ENCODE results near the gene CDYL.
"Not testable (repeated sequence)": the region's sequence is repeated elsewhere in the genome, so short reads cannot be mapped to it uniquely, and the experiment has no call there.

The CDYL gene

DNA sequence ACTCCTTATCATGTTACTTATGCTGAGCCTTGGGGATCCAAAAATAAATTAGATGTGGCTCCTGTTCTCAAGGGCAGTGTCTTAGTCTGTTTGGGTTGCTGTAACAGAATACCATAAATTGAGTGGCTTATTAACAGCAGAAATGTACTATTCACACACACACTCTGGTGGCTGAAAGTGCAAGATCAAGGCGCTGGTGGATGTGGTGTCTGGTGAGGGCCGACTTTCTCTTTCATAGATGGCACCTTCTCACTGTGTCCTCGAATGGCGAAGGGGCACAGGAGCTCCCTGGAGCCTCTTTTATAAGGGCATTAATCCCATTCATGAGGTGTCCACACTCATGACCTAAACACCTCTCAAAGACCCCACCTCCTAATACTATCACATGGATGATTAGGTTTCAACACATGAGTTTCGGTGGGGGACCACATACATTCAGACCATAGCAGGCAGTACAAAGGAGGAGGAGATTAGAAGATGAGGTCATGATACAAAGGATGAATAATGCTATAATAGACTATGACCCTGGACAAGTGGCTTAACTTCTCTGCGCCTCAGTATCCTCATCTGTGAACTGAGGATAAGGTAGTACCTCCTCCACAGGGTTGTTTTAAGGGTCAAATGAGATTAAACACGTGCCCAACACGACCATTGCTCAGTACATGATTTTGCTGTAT lies 193.5 kb downstream of the CDYL start:
- no peak for DNase-seq

DNA sequence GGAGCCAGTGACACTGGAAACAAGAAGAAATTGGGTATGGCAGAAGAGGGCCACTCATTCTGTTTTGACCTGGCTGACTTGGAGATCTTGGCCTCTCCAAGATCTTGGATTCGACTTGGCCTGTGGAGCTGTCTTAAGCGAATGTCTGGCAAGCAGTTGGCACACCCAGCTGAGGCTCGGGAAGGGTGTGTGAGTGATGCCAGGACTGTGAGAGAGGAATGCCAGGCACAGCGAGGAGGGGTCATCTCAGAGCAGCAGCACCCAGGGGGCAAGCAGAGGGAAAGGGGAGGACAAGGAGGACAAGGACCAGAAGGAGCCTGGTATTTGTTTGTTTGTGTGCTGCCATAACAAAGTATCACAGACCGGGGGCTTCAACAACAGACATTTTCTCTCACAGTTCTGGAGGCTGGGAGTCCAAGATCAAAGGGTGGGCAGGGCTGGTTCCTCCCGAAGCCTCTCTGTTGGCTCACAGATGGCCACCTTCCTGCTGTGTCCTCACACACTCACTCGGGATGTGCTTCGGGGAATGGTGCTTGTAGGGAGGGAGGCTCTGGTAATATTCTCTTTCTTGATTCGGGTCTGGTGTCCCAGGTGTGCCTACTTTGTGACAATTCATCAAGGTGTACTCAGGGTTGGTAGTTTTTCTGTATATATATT lies 194.7 kb downstream of the CDYL start:
- DNase-seq, result no peak

DNA sequence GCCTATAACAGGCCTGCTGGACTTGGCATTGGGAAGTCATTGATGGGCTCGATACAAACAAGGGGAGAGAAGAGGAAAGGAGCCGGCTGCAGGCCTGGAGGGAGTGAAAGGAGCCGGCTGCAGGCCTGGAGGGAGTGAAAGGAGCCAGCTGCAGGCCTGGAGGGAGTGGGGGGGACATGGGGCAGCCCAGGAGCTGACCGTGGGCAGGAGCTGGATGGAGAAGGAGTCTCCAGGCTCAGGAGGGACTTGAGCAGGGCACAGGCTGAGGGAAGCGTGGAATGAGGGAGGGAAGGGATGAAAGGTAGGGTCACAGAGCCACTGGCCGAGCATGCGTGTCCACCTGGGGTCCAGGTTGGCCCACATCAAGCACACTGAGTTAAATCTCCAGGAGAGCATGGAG lies 195.6 kb downstream of the CDYL start:
- no peak for DNase-seq

DNA sequence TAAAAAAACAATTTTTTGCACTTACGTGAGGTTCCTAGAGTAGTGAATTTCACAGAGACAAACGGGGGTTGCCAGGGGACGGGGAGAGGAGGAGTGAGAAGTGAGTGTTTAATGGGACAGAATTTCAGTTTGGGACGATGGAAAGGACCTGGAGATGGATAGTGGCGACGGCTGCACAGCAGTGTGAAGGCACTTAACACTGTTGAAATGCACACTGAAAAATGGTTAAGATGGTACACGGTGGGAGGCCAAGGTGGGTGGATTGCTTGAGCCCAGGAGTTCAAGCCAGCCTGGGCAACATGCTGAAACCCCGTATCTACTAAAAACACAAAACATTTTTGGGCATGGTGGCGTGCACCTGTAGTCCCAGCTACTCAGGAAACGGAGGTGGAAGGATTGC lies 196.2 kb downstream of the CDYL start:
- DNase-seq, result no peak

DNA sequence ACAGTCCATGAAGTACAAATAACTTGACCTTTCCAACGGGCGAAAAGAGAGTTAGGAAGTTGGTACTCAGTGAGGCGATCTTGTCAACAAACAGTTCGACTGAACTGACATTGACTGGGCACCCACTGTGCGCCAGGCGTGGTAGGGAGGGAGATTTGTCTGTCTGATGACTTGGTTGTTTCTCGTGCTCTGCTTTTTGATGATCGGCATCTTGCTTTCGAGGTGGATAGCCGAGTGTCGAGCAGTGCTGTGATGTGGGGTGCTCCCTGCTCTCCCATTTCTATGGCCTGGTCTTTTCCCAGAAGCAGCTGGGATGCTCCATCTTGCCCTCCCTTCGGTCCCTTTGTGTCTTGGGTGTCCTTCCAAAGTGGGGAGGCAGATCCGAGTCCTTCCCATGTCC lies 197.2 kb downstream of the CDYL start:
- no peak for DNase-seq

DNA sequence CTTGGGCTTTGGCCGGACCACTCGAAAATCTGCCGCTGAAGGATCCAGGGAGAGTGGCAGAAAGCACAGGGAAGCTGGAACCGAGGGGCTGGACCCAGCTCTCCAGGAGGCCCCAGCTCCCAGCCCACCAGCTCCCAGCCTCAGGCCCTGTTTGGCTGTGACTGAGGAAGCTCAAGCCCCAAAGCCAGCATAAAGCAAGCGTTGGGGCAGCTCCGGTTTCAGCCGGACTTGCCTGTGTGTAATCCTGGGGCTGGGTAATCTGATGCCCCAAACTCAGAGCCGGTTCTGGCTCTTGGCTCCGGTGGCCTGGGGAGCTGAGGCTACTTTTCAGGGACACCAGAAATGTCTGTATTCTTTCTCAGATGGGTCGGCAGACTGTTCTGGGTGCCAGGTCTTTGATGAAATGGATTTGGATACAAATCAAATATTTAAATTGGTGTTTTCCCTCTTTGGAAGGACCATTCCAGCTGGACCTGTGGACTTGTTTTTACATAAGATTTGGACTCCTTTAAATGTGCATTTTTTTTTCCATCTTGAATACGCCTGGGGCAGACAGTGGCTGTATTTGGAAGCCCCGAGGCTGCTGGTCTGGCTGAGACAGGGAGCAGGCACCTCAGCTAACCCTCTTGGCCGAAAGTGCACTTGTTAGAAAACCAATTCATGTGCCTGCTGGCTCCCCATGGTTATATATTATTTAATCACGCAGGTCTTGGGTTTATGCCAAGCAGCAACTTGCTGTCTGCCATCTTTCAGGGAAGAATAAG lies 198.0 kb downstream of the CDYL start:
- no peak for DNase-seq

DNA sequence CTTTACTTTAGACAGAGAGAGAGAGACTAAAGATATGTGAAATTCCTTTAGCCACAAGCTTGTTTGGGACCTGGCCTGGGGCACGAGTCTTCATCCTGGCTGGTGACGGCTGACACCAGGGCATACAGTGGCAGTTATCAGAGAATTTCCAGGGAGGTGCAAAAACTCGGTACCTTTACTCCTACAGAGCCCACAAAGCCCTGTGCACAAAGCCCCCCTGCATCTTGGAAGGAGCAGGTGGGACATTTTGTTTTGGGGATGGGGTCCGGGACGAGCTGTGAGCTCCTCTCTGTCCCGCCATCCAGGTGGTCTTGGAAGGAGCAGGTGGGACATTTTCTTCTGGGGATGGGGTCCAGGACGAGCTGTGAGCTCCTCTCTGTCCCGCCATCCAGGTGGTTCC lies 198.8 kb downstream of the CDYL start:
- DNase-seq, result no peak

DNA sequence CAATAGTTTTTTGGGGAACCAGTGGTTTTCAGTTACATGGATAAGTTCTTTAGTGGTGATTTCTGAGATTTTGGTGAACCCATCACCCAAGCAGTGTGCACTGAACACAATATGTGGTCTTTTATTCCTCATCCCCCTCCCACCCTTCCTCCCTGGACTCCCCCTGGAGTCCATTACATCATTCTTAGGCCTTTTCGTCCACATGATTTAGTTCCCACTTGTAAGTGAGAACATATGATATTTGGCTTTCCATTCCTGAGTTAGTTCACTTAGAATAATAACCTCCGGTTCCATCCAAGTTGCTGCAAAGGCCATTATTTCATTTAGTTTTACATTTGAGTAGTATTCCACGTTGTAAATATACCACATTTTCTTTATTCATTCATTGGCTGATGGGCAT lies 199.3 kb downstream of the CDYL start:
- no peak for DNase-seq

DNA sequence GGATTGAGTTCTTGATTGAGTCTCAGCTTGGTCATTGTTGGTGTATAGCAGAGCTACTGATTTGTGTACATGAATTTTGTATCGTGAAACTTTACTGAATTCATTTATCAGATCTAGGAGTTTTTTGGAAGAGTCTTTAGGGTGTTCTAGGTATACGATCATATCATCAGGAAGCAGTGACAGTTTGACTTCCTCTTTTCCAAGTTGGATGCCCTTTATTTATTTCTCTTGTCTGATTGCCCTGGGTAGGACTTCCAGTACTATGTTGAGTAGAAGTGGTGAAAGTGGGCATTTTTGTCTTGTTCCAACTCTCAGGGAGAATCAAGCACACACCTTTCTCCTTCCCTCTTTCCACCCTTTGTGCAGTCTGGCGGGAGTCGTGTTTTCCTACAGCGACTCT lies 201.3 kb downstream of the CDYL start:
- no peak for DNase-seq

DNA sequence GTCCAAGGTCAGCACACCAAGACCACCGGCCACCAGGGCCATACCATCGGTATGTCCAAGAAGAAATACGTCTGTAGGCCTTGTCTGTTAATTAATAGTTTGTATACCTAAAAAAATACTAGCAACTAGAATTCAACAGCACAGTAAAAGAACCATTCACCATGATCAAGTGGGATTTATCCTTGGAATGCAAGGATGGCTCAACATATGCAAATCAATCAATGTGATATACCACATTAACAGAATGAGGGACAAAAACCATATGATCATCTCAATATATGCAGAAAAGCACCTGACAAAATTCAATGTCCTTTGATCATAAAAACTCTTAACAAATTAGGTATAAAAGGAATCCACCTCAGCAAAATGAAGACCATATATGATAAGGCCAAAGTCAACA lies 203.2 kb downstream of the CDYL start:
- no peak for DNase-seq

DNA sequence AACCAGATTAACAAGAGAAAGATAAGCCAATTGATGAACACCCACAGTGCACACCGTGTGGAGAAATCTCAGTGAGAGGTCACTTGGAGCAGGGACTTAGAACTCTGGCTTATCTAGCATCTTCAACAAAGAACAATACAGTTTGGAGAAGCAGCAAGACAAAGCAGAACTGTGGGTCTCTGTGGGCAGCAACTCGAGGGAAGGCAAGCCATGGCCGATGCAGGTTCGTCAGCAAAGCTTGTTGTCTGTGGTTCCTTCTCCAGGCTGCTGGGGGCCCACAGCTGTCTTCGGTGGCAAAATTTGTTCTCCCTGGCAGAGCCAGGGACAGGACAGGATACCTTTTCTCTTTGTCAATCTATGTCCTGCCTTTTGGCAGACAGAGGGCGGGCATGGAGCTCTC lies 205.6 kb downstream of the CDYL start:
- DNase-seq, result no peak

DNA sequence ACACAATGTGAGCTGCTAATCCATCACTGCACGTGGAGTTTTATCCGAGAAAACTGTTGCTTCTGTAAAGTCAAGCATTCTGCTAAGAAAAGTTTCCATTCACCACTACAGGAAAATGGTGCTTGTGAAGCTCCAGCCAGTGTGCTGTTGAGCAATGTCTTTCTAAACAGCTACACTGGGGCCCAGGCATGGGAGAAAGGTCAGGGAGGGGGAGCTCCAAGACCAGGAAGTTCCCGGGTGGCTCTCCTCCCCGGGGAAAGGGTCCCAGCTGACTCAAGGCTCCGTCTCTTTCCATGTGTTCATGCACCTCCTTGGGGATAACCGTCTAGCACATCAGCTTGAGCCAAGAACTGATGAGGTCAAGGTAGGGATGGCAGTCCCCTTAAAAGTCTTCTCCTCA lies 207.1 kb downstream of the CDYL start:
- no peak for DNase-seq

DNA sequence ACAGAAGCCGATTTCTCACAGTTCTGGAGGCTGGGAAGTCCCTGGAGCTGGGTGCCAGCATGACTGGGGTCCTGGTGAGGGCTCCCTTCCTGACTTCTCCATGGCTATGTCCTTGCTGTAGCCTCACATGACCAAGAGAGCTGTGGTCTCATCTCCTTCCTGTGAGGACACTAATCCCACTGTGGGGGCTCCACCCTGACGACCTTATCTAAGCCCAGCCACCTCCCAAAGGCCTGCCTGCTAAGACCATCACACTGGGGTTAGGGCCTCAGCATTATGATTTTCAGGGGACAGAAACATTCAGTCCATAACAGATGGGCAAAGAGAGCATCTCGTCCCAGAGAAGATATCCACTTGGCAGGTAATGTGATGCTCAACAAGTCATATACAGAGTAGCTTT lies 210.8 kb downstream of the CDYL start:
- DNase-seq, result no peak

DNA sequence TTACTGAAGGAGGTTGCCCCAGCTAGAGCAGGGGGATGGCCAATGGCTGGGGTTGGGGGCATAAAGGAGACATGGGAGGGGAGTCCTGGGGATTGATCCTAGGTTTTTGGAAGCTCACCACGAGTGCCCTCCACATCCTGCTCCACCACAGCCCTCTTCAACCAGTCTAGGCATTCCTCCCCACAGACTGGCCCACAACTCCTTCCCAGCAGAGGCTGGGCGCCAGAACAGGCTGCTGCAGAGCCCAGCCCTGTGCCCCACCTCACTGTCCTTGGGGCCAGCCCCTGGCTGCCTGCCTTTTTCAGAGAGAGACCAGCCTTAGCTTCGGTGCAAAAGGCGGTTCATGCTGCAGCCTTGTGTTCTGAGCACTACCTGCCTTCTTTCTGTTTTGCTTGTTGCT lies 211.2 kb downstream of the CDYL start:
- DNase-seq, result no peak

DNA sequence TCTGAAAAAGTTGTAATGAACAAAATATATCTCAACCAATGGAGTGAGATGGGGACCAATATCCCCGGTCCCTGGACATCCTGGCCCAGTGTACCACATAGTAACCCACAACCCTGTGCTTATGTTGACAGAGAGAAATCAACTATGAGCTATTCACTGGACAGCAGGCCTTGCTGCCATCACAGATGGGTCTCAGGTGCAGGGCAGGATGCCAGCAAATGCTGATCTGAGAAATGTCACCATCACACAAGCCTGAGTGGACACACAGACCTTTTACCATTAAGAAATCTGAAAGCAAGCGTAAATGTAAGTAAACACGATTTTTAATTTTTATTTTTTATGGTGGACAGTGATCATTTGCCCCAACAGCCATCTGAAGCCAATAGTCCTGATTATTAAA lies 218.5 kb downstream of the CDYL start:
- DNase-seq, result no peak

DNA sequence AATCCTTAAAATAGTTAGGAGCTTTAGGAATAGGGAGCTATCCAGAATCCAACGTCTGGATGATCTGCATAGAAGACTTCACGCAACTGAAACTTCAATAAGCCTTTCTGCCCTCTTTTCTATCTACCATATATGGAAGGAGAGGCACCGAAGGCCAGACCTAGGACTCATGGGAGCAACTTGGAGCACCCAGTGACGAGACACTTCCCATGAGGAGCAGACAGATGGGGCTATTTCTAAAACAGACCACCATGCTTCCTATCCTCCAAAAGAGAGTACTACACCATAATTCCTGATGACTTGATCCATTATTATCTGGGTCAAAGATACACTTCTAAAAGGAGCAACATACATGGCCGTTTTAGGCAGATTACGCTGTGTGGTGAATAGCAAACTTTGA lies 221.7 kb downstream of the CDYL start:
- DNase-seq, result no peak

DNA sequence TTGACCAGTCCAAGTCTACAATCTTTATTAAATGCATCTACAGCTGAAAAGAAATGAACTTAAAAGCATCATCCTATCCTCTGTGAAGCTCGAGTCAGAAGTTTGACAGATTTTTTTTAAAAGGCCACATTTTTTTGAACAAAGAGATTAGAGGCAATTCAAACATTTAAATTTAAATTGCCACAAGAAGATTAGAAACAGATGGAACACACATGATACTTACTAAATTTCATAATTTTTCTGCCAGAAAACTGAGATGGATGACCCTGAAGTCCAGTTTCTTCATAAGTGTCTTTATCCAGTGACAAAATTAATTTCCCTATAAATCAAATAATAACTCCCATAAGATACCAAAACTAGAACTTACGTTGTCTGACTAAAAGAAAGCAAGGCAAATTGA lies 223.4 kb downstream of the CDYL start:
- DNase-seq, result no peak

DNA sequence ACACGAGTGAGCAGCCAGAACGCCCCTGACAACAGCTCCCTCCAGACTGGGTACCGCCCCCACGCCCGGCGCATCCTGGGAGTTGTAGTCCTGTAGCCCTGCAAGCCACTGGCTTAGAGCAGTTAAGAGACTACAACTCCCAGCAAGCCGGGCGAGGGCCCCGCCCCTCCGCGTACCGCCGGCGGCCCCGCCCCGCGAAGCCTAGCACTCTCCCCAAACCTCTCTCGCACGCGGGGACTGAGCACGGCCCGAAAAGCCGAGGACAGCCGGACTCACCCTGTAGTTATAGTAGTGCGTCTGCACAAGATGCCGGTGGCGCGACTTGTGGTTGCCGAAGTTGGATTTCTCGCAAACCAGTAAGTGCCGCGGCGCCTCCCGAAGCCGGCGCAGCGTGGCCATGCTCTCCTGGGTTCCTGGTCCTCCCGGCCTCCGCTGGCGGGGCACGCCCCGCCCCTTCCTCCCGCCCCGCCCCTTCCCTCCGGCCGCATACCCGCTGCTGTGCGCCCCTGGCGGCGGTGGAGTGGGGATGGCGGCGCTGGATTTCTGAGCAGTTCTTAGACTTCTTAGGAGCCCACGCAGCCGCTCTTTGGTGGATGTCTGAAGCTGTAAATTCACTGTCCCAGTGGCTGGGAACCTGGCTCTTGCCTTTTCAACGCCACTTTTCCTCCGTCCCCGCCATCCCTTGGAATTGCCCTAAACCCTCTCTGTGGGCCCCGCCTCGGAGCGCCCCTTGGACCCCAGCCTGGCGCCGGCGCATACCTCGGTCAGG lies 227.6 kb downstream of the CDYL start, which contains the start of gene RPP40:
Gene RPP40, minus strand, starts transcription at position 434 of the 769 bp plus-strand sequence. Its CDS starts 35 bp downstream, at position 399.
- peak; percentile 98 to 99 for DNase-seq

DNA sequence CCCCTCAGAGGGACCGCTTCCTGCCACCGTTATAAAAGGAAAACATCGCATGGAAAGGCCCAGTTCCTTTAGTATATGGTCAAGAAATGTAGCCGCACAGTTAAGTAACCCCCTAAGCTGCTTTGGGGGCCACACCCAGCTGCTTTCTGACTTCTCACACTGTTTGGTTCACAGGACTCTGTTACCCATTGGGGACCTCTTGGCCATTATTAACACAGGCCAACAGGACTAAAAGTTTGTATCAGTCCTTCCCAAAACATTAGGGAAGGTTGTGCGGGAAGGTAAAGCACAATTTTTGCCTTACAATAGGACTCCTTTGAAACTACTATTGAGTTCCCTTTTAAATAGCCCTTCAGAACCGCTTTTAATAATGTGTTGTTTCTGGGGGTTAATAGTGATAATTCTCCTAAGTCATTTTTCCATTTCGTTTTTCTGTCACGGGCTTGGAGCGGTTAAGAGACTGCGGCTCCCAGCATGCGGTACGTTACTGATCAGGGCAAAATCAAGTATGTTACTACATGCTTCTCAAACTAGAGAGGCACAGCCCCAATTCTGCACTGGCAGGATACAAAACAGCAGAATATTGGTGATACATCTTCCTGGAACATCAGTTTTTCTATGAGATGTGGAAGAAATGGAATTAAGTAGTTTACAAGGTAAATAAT lies 228.3 kb downstream of the CDYL start:
- DNase-seq, result no peak

DNA sequence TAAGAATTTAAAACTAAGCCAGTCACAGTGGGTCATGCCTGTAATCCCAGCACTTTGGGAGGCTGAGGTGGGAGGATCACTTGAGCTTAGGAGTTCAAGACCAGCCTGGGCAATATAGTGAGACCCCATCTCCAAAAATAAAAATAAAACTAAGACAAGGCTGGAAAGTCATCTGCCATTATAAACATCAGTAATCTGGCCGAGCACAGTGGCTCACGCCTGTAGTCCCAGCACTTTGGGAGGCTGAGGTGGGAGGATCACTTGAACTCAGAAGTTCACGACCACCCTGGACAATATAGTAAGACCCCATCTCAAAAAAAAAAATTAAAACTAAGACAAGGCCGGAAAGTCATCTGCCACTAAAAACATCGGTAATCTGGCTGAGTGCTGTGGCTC lies 228.8 kb downstream of the CDYL start:
- DNase-seq, result not testable (repeated sequence)

Data from stimulated activated CD4-positive, alpha-beta T cell treated with anti-CD3 and anti-CD28 coated beads, Interleukin-4, amount 100 ng/mL, for 4 hours (primary cell).